K562 (cell line): Measurements from ENCODE around the gene PNMA8B. TPM values are rescaled to one million over a fixed set of nuclear protein-coding genes. Genes with fewer than 3 reads are reported as not detected.
A peak's percentile ranks its signal among the peaks of the same experiment; 100 is the strongest.

Experiments used
- BCLAF1 ChIP-seq, 2 experiments: fragments of 450-650 bp in 1 of 2; IDR thresholded peaks; 2 replicates each; pipeline ENCODE4 v1.6.1; 2011 to 2017; ENCODE audit warnings: low read depth in 2 of 2, antibody characterized with exemption in 1 of 2, borderline replicate concordance in 1 of 2, low read length in 1 of 2, mild to moderate bottlenecking in 1 of 2, mixed read lengths in 1 of 2; ENCODE audit not compliant: control insufficient read depth in 1 of 2
- BMI1 ChIP-seq: fragments of 150-350 bp; IDR thresholded peaks from 2 replicates; pipeline ENCODE4 v1.6.1; 2014; ENCODE audit warnings: low read length
- CBFB ChIP-seq: sonication (generic); formaldehyde crosslinking; IDR thresholded peaks from 2 replicates; pipeline ENCODE4 v1.4.0; 2020; ENCODE audit warnings: mild to moderate bottlenecking, missing genetic modification reagents
- CC2D1A ChIP-seq: fragments of 450-650 bp; IDR thresholded peaks from 2 replicates; pipeline ENCODE4 v1.6.1; 2017; ENCODE audit warnings: mild to moderate bottlenecking
- ETV1 ChIP-seq: fragments of 450-650 bp; conservative IDR thresholded peaks from 2 replicates; pipeline ENCODE4 v1.6.1; 2016; ENCODE audit warnings: missing genetic modification characterization, control low read depth, low read depth, missing compliant biosample characterization
- GTF2F1 ChIP-seq: IDR thresholded peaks from 2 replicates; pipeline ENCODE4 v1.6.1; 2011; ENCODE audit warnings: low read depth, low read length, improper control_type of control experiment
- MECOM ChIP-seq: fragments of 250-450 bp; sonication (Bioruptor Pico); IDR thresholded peaks from 2 replicates; pipeline ENCODE4 v1.8.0; 2022; ENCODE audit warnings: inconsistent platforms
- POU5F1 ChIP-seq: fragments of 150-350 bp; IDR thresholded peaks from 2 replicates; pipeline ENCODE4 v1.6.1; 2014; ENCODE audit warnings: borderline replicate concordance, low read length, low read depth, mild to moderate bottlenecking; ENCODE audit not compliant: partially characterized antibody
- REST ChIP-seq, 2 experiments: fragments of 450-650 bp; formaldehyde crosslinking in 1 of 2; IDR thresholded peaks; 2 replicates each; pipeline versions ENCODE4 v1.4.0 to v1.6.1; 2014 to 2020; ENCODE audit warnings: mild to moderate bottlenecking in 2 of 2, borderline replicate concordance in 1 of 2, low read depth in 1 of 2
- STAT5A ChIP-seq: IDR thresholded peaks from 2 replicates; pipeline ENCODE4 v1.6.1; 2012; ENCODE audit warnings: low read length, inconsistent platforms, borderline replicate concordance
- ZNF12 ChIP-seq: sonication (generic); formaldehyde crosslinking; IDR thresholded peaks from 2 replicates; pipeline ENCODE4 v1.4.0; 2020; ENCODE audit warnings: mild to moderate bottlenecking, missing genetic modification reagents
- ZNF212 ChIP-seq: fragments of 450-650 bp; formaldehyde crosslinking; IDR thresholded peaks from 2 replicates; pipeline ENCODE4 v1.4.0; 2020; ENCODE audit warnings: mild to moderate bottlenecking
- ZNF511 ChIP-seq: sonication (generic); formaldehyde crosslinking; IDR thresholded peaks from 2 replicates; pipeline ENCODE4 v1.8.0; 2022; ENCODE audit warnings: mild to moderate bottlenecking, missing genetic modification reagents
- ZNF699 ChIP-seq: fragments of 250-450 bp; sonication (Bioruptor Pico); IDR thresholded peaks from 2 replicates; pipeline ENCODE4 v1.8.0; 2021; ENCODE audit warnings: mild to moderate bottlenecking, moderate library complexity; ENCODE audit not compliant: insufficient replicate concordance
- ZNF764 ChIP-seq: fragments of 250-450 bp; sonication (Bioruptor Pico); IDR thresholded peaks from 2 replicates; pipeline ENCODE4 v1.4.0; 2020; ENCODE audit warnings: low read depth, mild to moderate bottlenecking, moderate library complexity
- polyA plus RNA-seq, 8 experiments: library from polyadenylated mRNA; depleted of rRNA in 4 of 8; stranded (reverse) in 5 of 8; unstranded in 3 of 8; fragments of >200 nt; fragmentation: Nextera tagmentation in 2 of 8; fragmentation: Illumina TruSeq in 1 of 8; extraction: Ambion mirVana in 2 of 8; extraction: Trizol in 1 of 8; gene quantifications; 2 replicates each; pipeline versions ENCODE4 v1.2.1 to v1.2.3, GENCODE V29; 2011 to 2014; ENCODE audit warnings: inconsistent platforms in 1 of 8, missing spikeins in 1 of 8
- total RNA-seq, 7 experiments: library from RNA; depleted of rRNA in 6 of 7; stranded (reverse); fragments of >200 nt in 6 of 7; fragmentation: Illumina TruSeq in 2 of 7; extraction: Trizol in 2 of 7; gene quantifications; 2 replicates each; pipeline versions ENCODE4 v1.2.1 to v1.2.3, GENCODE V29; 2011 to 2021; ENCODE audit warnings: low replicate concordance in 1 of 7

PNMA8B gene
- total and polyA plus RNA-seq, 9 of the 15 experiments (the other 6 are each of a cell fraction or from before 2014, with no cell fraction given), result not detected

GRCh38 chr19:46513461-46514236 is 18.0 kb upstream of the PNMA8B start (continued):
- TF ChIP-seq REST (IDR thresholded peaks at IDR 0.05; ENCODE audit: borderline replicate concordance), result peak; percentile 89
- TF ChIP-seq REST (CRISPR knock-in tag; IDR thresholded peaks at IDR 0.05; ENCODE audit: low read depth), result no peak
- peak; percentile 71; the same call in 1 of the 2 replicates for TF ChIP-seq CC2D1A
- no peak for TF ChIP-seq ZNF764 (CRISPR knock-in tag)
- TF ChIP-seq ZNF212 (CRISPR knock-in tag), result no peak
- 0 out of 2 replicates have a peak, but pooled peaks have one; percentile 39 for TF ChIP-seq ZNF511 (CRISPR knock-in tag)
- no peak for TF ChIP-seq STAT5A
- TF ChIP-seq MECOM (CRISPR knock-in tag), result no peak
- TF ChIP-seq ETV1, result no peak
- no peak for TF ChIP-seq CBFB
- no peak for TF ChIP-seq ZNF12 (CRISPR knock-in tag)
- no peak for TF ChIP-seq BMI1
- TF ChIP-seq ZNF699, result no peak
- no peak for TF ChIP-seq POU5F1
- TF ChIP-seq BCLAF1 (IDR thresholded peaks at IDR 0.05; ENCODE audit: borderline replicate concordance in 1 of 2, control insufficient read depth in 1 of 2, low read depth in 2 of 2, low read length in 1 of 2), result no peak
- TF ChIP-seq GTF2F1, result no peak
